ENCODE data around the gene DBNDD1.

DNA sequence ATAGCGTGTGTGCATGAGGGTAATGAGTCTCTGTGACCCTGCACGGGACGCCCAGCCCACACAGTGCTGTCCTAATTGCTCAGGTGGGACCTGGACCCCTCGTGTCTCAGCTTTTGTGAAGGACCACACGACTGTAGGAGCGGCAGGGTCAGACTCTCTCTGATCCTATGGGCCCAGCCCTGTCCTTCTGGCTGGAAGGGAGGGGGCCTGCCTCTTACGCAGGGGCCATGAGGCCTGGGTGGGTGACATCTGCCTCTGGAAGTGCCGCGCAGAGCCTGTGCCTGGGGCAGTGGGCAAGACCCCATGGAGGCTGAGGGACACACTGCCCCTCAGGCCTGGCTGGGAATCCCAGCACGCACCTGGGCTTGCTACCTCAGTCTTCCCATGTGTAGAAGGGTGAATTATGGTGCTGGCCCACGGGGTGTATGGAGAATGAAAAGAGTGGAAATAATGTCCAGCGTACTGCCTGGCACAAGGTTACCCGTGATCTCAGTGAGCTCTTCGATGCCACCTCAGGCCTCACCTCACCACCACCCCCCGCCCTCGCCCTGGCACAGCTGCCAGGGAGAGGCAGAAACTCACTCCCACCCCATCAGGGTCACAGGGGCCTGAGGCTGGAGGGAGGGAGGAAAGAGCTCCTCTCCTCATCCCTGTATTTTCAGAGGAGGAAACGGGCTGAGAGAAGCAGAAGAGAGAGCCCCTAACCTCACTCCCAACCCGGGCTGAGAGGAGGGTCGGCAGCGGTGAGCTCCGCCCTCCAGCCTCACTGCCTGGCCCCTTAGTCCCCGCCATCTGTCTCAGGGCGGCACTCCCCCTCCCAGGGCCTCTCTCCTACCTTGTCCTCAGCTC lies 27.1 kb upstream of the DBNDD1 start:
- TF ChIP-seq, protein P1, sequence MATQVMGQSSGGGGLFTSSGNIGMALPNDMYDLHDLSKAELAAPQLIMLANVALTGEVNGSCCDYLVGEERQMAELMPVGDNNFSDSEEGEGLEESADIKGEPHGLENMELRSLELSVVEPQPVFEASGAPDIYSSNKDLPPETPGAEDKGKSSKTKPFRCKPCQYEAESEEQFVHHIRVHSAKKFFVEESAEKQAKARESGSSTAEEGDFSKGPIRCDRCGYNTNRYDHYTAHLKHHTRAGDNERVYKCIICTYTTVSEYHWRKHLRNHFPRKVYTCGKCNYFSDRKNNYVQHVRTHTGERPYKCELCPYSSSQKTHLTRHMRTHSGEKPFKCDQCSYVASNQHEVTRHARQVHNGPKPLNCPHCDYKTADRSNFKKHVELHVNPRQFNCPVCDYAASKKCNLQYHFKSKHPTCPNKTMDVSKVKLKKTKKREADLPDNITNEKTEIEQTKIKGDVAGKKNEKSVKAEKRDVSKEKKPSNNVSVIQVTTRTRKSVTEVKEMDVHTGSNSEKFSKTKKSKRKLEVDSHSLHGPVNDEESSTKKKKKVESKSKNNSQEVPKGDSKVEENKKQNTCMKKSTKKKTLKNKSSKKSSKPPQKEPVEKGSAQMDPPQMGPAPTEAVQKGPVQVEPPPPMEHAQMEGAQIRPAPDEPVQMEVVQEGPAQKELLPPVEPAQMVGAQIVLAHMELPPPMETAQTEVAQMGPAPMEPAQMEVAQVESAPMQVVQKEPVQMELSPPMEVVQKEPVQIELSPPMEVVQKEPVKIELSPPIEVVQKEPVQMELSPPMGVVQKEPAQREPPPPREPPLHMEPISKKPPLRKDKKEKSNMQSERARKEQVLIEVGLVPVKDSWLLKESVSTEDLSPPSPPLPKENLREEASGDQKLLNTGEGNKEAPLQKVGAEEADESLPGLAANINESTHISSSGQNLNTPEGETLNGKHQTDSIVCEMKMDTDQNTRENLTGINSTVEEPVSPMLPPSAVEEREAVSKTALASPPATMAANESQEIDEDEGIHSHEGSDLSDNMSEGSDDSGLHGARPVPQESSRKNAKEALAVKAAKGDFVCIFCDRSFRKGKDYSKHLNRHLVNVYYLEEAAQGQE (IDR thresholded peaks at IDR 0.05; ENCODE audit: low read depth, low read length): no peak
- TF ChIP-seq TEAD4 (IDR thresholded peaks at IDR 0.05; ENCODE audit: borderline replicate concordance, insufficient read depth) (no peak), RXRA (IDR thresholded peaks at IDR 0.05; ENCODE audit: borderline replicate concordance, low read depth) (no peak), TAF1 (IDR thresholded peaks at IDR 0.05; ENCODE audit: borderline replicate concordance, low read depth, low read length) (no peak), RCOR1 (IDR thresholded peaks at IDR 0.05; ENCODE audit: low read length) (no peak), MXI1 (IDR thresholded peaks at IDR 0.05; ENCODE audit: low read depth, low read length) (no peak), POLR2AphosphoS5 (IDR thresholded peaks at IDR 0.05; ENCODE audit: low read depth, low read length) (no peak), EP300 (IDR thresholded peaks at IDR 0.05; ENCODE audit: borderline replicate concordance in 1 of 2, low read depth in 1 of 2, low read length in 1 of 2) (no peak), YY1 (IDR thresholded peaks at IDR 0.05; ENCODE audit: low read depth) (no peak), ELF1 (IDR thresholded peaks at IDR 0.05) (no peak), GATA2 (CRISPR knock-in tag; IDR thresholded peaks at IDR 0.05) (no peak)
- TF ChIP-seq, protein P2, sequence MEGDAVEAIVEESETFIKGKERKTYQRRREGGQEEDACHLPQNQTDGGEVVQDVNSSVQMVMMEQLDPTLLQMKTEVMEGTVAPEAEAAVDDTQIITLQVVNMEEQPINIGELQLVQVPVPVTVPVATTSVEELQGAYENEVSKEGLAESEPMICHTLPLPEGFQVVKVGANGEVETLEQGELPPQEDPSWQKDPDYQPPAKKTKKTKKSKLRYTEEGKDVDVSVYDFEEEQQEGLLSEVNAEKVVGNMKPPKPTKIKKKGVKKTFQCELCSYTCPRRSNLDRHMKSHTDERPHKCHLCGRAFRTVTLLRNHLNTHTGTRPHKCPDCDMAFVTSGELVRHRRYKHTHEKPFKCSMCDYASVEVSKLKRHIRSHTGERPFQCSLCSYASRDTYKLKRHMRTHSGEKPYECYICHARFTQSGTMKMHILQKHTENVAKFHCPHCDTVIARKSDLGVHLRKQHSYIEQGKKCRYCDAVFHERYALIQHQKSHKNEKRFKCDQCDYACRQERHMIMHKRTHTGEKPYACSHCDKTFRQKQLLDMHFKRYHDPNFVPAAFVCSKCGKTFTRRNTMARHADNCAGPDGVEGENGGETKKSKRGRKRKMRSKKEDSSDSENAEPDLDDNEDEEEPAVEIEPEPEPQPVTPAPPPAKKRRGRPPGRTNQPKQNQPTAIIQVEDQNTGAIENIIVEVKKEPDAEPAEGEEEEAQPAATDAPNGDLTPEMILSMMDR (IDR thresholded peaks at IDR 0.05): no peak
- TF ChIP-seq, protein P3, sequence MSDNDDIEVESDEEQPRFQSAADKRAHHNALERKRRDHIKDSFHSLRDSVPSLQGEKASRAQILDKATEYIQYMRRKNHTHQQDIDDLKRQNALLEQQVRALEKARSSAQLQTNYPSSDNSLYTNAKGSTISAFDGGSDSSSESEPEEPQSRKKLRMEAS (IDR thresholded peaks at IDR 0.05; ENCODE audit: low read depth): no peak

All from SK-N-SH (cell line).